Gastroesophageal sphincter (tissue), 4 donors: Measurements from ENCODE around the gene RNF44. TPM values are rescaled to one million over a fixed set of nuclear protein-coding genes. Genes with fewer than 3 reads are reported as not detected.

ENCODE experiments used
- ATAC-seq: fragments of 150-250 bp; one replicate; pipeline ENCODE4 v1.9.1; 2016; ENCODE audit warnings: mild to moderate bottlenecking, moderate library complexity
- H3K27ac ChIP-seq, 4 donors: fragments of 200-600 bp; sonication (generic) in 3 of 4; 1 replicate in 3 of 4; 2 replicates in 1 of 4; pipeline ENCODE4 v1.5.1; 2016 to 2019
- H3K27me3 ChIP-seq: fragments of 200-600 bp; sonication (generic); one replicate; pipeline ENCODE4 v1.5.1; 2019
- H3K36me3 ChIP-seq, 2 donors: fragments of 200-600 bp; sonication (generic); one replicate each; pipeline ENCODE4 v1.5.1; 2019; ENCODE audit warnings: control low read depth in 1 of 2
- H3K4me1 ChIP-seq, 3 donors: fragments of 200-600 bp; sonication (generic); 1 replicate in 2 of 3; 2 replicates in 1 of 3; pipeline ENCODE4 v1.5.1; 2016 to 2019; ENCODE audit warnings: control low read depth in 2 of 3
- H3K4me3 ChIP-seq, 2 donors: fragments of 200-600 bp; sonication (generic); one replicate each; pipeline ENCODE4 v1.5.1; 2019; ENCODE audit warnings: mild to moderate bottlenecking in 1 of 2, moderate library complexity in 1 of 2
- H3K9me3 ChIP-seq, 3 donors: fragments of 200-600 bp; sonication (generic); one replicate each; pipeline ENCODE4 v1.5.1; 2017 to 2019; ENCODE audit warnings: control low read depth in 2 of 3
- EP300 ChIP-seq: sonication (generic); formaldehyde crosslinking; IDR thresholded peaks from one replicate; pipeline ENCODE4 v1.6.1; 2017; ENCODE audit warnings: antibody characterized with exemption, mild to moderate bottlenecking
- POLR2A ChIP-seq, 2 donors: fragments of 450-650 bp; IDR thresholded peaks; one replicate each; pipeline ENCODE4 v1.6.1; 2017; ENCODE audit warnings: antibody characterized with exemption in 2 of 2, mild to moderate bottlenecking in 2 of 2, moderate library complexity in 1 of 2
- POLR2AphosphoS5 ChIP-seq: sonication (generic); formaldehyde crosslinking; IDR thresholded peaks from one replicate; pipeline ENCODE4 v1.6.1; 2017; ENCODE audit warnings: antibody characterized with exemption
- WGBS, 2 donors: methylation state at CpG; one replicate each; pipeline ENCODE4 v1.1.5; 2018; ENCODE audit warnings: low coverage in 1 of 2; 5-methylcytosine and 5-hydroxymethylcytosine counted together
- total RNA-seq, 4 donors: library from RNA; depleted of rRNA; stranded (reverse); fragments of >200 nt; gene quantifications; one replicate each; pipeline ENCODE4 v1.1.0, GENCODE V29; 2016
- TF ChIP-seq, protein P1 (sequence below), 4 experiments: fragments of 200-600 bp in 2 of 4; fragments of 450-650 bp in 2 of 4; sonication (generic) in 1 of 4; IDR thresholded peaks; one replicate each; pipeline ENCODE4 v1.5.1; 2017 to 2019; ENCODE audit warnings: antibody characterized with exemption in 4 of 4, mild to moderate bottlenecking in 2 of 4, moderate library complexity in 2 of 4

Gene RNF44
- total RNA-seq, 4 donors from 2014 or later = 8.9 to 15.9 (median 12.4) TPM

DNA sequence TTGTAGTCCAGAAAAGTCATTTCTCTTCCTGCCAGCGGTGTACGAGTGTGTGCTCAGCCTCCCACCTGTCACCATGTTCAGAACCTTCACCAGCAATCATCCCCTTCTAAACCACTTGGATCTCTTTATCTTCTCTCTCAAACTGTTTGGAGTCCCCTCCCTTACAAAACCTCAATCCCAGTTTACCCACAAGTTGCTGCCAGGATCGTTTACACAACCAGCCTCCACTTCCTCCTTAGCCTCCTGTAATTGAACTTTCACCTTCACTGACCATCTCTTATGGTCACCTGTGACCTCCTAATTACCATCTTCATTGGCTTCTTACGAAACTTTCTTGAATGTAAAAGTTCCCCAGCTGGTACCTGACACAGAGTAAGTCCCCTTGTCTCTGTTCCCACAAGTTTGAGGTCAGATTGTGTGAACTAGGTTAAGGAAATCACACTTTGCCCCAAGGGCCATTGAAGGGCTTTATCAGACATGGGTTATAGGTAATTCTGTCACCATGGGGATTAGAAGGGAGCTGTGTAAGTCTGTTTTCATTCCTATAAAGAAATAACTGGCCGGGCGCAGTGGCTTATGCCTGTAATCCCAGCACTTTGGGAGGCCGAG lies 20.0 kb downstream of the RNF44 start:
- no peak for ATAC-seq
- H3K36me3 ChIP-seq = no peaks in the 10 kb centered on the region
- H3K27me3 ChIP-seq = no peaks in the 10 kb centered on the region
- TF ChIP-seq EP300 (no peak), POLR2A (IDR thresholded peaks at IDR 0.05) (no peak), POLR2AphosphoS5 (no peak)
- TF ChIP-seq, protein P1, sequence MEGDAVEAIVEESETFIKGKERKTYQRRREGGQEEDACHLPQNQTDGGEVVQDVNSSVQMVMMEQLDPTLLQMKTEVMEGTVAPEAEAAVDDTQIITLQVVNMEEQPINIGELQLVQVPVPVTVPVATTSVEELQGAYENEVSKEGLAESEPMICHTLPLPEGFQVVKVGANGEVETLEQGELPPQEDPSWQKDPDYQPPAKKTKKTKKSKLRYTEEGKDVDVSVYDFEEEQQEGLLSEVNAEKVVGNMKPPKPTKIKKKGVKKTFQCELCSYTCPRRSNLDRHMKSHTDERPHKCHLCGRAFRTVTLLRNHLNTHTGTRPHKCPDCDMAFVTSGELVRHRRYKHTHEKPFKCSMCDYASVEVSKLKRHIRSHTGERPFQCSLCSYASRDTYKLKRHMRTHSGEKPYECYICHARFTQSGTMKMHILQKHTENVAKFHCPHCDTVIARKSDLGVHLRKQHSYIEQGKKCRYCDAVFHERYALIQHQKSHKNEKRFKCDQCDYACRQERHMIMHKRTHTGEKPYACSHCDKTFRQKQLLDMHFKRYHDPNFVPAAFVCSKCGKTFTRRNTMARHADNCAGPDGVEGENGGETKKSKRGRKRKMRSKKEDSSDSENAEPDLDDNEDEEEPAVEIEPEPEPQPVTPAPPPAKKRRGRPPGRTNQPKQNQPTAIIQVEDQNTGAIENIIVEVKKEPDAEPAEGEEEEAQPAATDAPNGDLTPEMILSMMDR (IDR thresholded peaks at IDR 0.05) = no peak
- no peak overlapping the region for H3K27ac ChIP-seq
- H3K9me3 ChIP-seq = no peaks in the 10 kb centered on the region
- no peaks in the 10 kb centered on the region for H3K4me1 ChIP-seq
- WGBS, 2 donors = 51 to 75% methylated on average over 4 to 7 of the region's 7 CpGs
- no peak overlapping the region for H3K4me3 ChIP-seq

DNA sequence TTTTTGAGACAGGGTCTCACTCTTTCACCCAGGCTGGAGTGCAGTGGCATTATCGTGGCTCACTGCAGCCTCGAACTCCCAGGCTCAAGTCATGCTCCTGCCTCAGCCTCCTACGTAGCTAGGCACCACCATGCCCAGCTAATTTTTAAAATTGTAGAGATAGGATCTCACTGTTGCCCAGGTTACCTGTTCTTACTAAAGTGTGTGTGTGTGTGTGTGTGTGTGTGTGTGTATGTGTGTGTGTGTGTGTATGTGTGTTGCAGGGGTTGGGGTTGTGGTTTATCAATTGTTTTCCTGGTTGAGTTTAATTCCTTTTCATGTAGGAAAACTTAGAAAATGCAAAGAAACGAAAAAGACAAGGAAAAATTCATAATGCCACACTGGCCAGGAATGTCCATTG lies 21.8 kb downstream of the RNF44 start:
- Histone ChIP-seq H3K9me3 (no peaks in the 10 kb centered on the region), H3K36me3 (no peaks in the 10 kb centered on the region), H3K27ac (no peak overlapping the region), H3K27me3 (no peaks in the 10 kb centered on the region), H3K4me3 (no peak overlapping the region), H3K4me1 (no peaks in the 10 kb centered on the region)
- ATAC-seq = no peak
- WGBS, 2 donors = 70 to 85% methylated on average over 3 to 4 of the region's 4 CpGs
- TF ChIP-seq, protein P1 (IDR thresholded peaks at IDR 0.05) = no peak
- no peak for TF ChIP-seq EP300
- TF ChIP-seq POLR2A (IDR thresholded peaks at IDR 0.05) = no peak
- TF ChIP-seq POLR2AphosphoS5 = no peak

DNA sequence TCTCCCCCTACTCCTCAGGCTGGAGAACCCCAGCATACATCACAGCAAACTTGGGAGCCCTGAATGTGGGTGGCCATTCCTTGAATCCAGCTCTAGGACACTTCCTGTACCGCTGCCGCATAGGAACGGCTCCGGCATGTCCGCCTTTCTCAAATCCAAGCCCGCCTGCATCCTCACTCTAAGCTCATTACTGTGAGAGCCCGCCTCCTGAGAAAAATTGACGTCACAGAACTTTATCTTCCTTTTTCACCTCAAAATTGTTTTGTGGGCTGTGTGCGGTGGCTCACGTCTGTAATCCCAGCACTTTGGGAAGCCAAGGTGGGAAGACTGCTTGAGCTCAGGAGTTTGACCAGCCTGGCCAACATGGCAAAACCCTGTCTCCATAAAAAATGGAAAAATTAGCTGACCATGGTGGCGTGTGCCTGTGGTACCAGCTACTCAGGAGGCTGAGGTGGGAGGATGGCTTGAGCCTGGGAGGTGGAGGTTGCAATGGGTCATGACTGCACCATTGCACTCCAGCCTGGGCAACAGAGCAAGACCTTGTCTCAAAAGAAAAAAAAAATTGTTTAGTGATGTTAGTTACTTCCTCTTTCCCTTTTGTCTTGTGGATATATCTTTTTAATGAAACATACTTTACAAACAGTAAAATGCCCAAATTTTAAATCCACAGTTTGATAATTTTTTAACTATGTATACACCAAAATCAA lies 22.8 kb downstream of the RNF44 start:
- TF ChIP-seq POLR2AphosphoS5 = no peak
- no peaks in the 10 kb centered on the region for H3K4me1 ChIP-seq
- H3K27me3 ChIP-seq = no peaks in the 10 kb centered on the region
- H3K9me3 ChIP-seq = no peaks in the 10 kb centered on the region
- H3K27ac ChIP-seq = no peak overlapping the region
- 78 to 79% methylated on average over 9 to 11 of the region's 11 CpGs for WGBS, 2 donors
- peaks cover 0 to 8% of the 10 kb centered on the region in 2 donors for H3K36me3 ChIP-seq
- no peak overlapping the region for H3K4me3 ChIP-seq
- ATAC-seq = no peak

DNA sequence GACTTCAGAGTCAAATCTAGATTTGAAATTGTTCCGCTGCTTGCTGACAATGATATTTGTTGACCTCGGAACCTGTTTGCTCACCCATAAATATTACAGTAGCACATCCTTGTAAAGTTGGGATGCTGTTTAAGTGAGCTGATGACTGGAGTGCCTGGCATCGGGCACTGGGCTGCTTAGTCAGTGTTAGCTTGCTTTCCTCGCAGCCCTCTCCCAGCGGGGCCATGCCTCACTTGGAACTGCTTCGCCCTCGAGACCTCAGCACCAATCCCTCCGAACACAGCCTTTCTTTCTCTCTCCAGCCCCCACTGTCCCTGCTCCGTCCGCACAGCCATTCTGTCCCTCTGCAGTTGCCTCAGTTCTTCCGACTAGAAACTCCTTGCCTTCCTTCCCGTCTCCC lies 23.4 kb downstream of the RNF44 start:
- ATAC-seq = no peak
- 72 to 93% methylated on average over 8 to 12 of the region's 12 CpGs for WGBS, 2 donors

DNA sequence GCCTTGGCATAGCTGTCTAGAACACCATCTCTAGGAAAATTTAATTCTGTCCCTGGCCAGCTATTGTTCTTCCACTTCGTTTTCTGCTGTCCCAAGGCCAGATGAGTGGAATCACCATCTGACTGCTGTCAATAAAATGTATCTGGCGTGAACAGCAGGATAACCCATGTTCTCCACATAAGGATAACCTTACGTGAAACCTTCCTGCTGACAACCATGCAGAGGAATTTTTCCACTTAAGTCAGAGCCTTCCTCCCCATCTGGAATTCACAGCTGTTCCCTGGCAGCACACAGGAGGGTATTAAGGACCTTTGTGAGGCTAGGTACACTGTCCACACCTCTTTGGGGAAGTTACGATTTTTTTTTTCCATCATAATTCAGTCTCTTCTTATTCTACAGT lies 28.6 kb downstream of the RNF44 start:
- Histone ChIP-seq H3K4me3 (no peak overlapping the region), H3K27me3 (no peaks in the 10 kb centered on the region), H3K27ac (no peak overlapping the region), H3K36me3 (peaks cover 0 to 66% of the 10 kb centered on the region in 2 donors), H3K4me1 (no peaks in the 10 kb centered on the region), H3K9me3 (no peaks in the 10 kb centered on the region)
- TF ChIP-seq POLR2AphosphoS5 = no peak
- no peak for TF ChIP-seq POLR2A (IDR thresholded peaks at IDR 0.05)
- TF ChIP-seq, protein P1 (IDR thresholded peaks at IDR 0.05) = no peak
- TF ChIP-seq EP300 = no peak
- no peak for ATAC-seq
- WGBS, 2 donors = 67 to 72% methylated on average over 3 to 4 of the region's 4 CpGs

More for the DNA sequence above, 23.4 kb downstream of the RNF44 start:
- Histone ChIP-seq H3K4me3 (no peak overlapping the region), H3K4me1 (no peaks in the 10 kb centered on the region), H3K9me3 (no peaks in the 10 kb centered on the region), H3K27ac (no peak overlapping the region), H3K27me3 (no peaks in the 10 kb centered on the region), H3K36me3 (peaks cover 0 to 14% of the 10 kb centered on the region in 2 donors)
- TF ChIP-seq POLR2AphosphoS5 = no peak
- TF ChIP-seq, protein P1 (IDR thresholded peaks at IDR 0.05) = no peak
- TF ChIP-seq EP300 = no peak
- no peak for TF ChIP-seq POLR2A (IDR thresholded peaks at IDR 0.05)
